H9 (cell line): Measurements from ENCODE around the gene KCTD16. TPM values are rescaled to one million over a fixed set of nuclear protein-coding genes. Genes with fewer than 3 reads are reported as not detected.

ENCODE experiments used
- DNase-seq: peaks from one replicate; pipeline ENCODE4 v3.0.0-alpha.2; 2017
- H2AFZ ChIP-seq: one replicate; pipeline ENCODE4 v1.6.1; 2013; ENCODE audit warnings: mild to moderate bottlenecking, low read length, control low read depth, moderate library complexity
- H2AK5ac ChIP-seq: 2 replicates; pipeline ENCODE4 v1.6.1; 2013; ENCODE audit warnings: low read length, control low read depth, mixed read lengths; ENCODE audit not compliant: insufficient read length
- H2BK120ac ChIP-seq: one replicate; pipeline ENCODE4 v1.6.1; 2013; ENCODE audit warnings: low read depth, mild to moderate bottlenecking, low read length, control low read depth, inconsistent platforms; ENCODE audit not compliant: poor library complexity, severe bottlenecking
- H2BK12ac ChIP-seq: 2 replicates; pipeline ENCODE4 v1.6.1; 2013; ENCODE audit warnings: low read length, control low read depth, mixed read lengths, low read depth; ENCODE audit not compliant: insufficient read length
- H2BK15ac ChIP-seq: 2 replicates; pipeline ENCODE4 v1.6.1; 2013; ENCODE audit warnings: low read depth, low read length, control low read depth
- H2BK20ac ChIP-seq: one replicate; pipeline ENCODE4 v1.6.1; 2013; ENCODE audit warnings: low read depth, mild to moderate bottlenecking, low read length, control low read depth, inconsistent platforms; ENCODE audit not compliant: poor library complexity, severe bottlenecking
- H2BK5ac ChIP-seq: 2 replicates; pipeline ENCODE4 v1.6.1; 2013; ENCODE audit warnings: low read length, control low read depth, mixed read lengths; ENCODE audit not compliant: insufficient read length
- H3K14ac ChIP-seq: 2 replicates; pipeline ENCODE4 v1.6.1; 2013; ENCODE audit warnings: low read length, control low read depth; ENCODE audit not compliant: insufficient read depth
- H3K18ac ChIP-seq: 2 replicates; pipeline ENCODE4 v1.6.1; 2013; ENCODE audit warnings: low read depth, mild to moderate bottlenecking, mixed read lengths, low read length, control low read depth; ENCODE audit not compliant: insufficient read length
- H3K23ac ChIP-seq: 2 replicates; pipeline ENCODE4 v1.6.1; 2013; ENCODE audit warnings: low read length, control low read depth, mixed read lengths, low read depth; ENCODE audit not compliant: insufficient read length
- H3K23me2 ChIP-seq: 2 replicates; pipeline ENCODE4 v1.6.1; 2013; ENCODE audit warnings: low read depth, mild to moderate bottlenecking, mixed read lengths, low read length, control low read depth; ENCODE audit not compliant: insufficient read length, poor library complexity, severe bottlenecking
- H3K27ac ChIP-seq: 2 replicates; pipeline ENCODE4 v1.5.1; 2013; ENCODE audit warnings: low read length, control low read depth, mixed read lengths, low read depth; ENCODE audit not compliant: insufficient read length
- H3K27me3 ChIP-seq: 2 replicates; pipeline ENCODE4 v1.6.1; 2013; ENCODE audit warnings: low read length, control low read depth, inconsistent platforms; ENCODE audit not compliant: insufficient read depth
- H3K4ac ChIP-seq: 2 replicates; pipeline ENCODE4 v1.6.1; 2013; ENCODE audit warnings: low read depth, mild to moderate bottlenecking, control low read depth, inconsistent platforms, low read length, moderate library complexity
- H3K4me1 ChIP-seq: 2 replicates; pipeline ENCODE4 v1.6.1; 2013; ENCODE audit warnings: low read length, control low read depth, inconsistent platforms; ENCODE audit not compliant: insufficient read depth
- H3K4me2 ChIP-seq: 2 replicates; pipeline ENCODE4 v1.6.1; 2013; ENCODE audit warnings: low read length, control low read depth, mixed read lengths; ENCODE audit not compliant: insufficient read length, insufficient read depth
- H3K56ac ChIP-seq: 2 replicates; pipeline ENCODE4 v1.6.1; 2013; ENCODE audit warnings: low read depth, mild to moderate bottlenecking, mixed read lengths, low read length, control low read depth; ENCODE audit not compliant: insufficient read length
- H3K79me1 ChIP-seq: 2 replicates; pipeline ENCODE4 v1.6.1; 2013; ENCODE audit warnings: low read depth, mild to moderate bottlenecking, moderate library complexity, low read length, control low read depth, inconsistent platforms; ENCODE audit not compliant: insufficient read depth, poor library complexity, severe bottlenecking
- H3K79me2 ChIP-seq: 2 replicates; pipeline ENCODE4 v1.6.1; 2013; ENCODE audit warnings: low read length, control low read depth, inconsistent platforms; ENCODE audit not compliant: insufficient read depth
- H3K9ac ChIP-seq: 2 replicates; pipeline ENCODE4 v1.6.1; 2013; ENCODE audit warnings: low read length, control low read depth, mixed read lengths; ENCODE audit not compliant: insufficient read length; ENCODE audit errors: extremely low read depth
- H3K9me3 ChIP-seq: one replicate; pipeline ENCODE4 v1.6.1; 2013; ENCODE audit warnings: low read depth, low read length, inconsistent platforms; ENCODE audit not compliant: control insufficient read depth
- H3T11ph ChIP-seq: one replicate; pipeline ENCODE4 v1.6.1; 2013; ENCODE audit warnings: mild to moderate bottlenecking, low read length, control low read depth, inconsistent platforms
- H4K20me1 ChIP-seq: one replicate; pipeline ENCODE4 v1.6.1; 2013; ENCODE audit not compliant: control insufficient read depth, insufficient read length, insufficient read depth
- H4K5ac ChIP-seq: 2 replicates; pipeline ENCODE4 v1.6.1; 2013; ENCODE audit warnings: low read depth, mild to moderate bottlenecking, mixed read lengths, low read length, control low read depth; ENCODE audit not compliant: insufficient read length
- H4K8ac ChIP-seq: replicated peaks from 2 replicates; pipeline ENCODE4 v1.6.1; 2013; ENCODE audit warnings: low read length, control low read depth, mixed read lengths, low read depth; ENCODE audit not compliant: insufficient read length
- H4K91ac ChIP-seq: 2 replicates; pipeline ENCODE4 v1.6.1; 2013; ENCODE audit warnings: low read depth, mild to moderate bottlenecking, moderate library complexity, mixed read lengths, low read length, control low read depth; ENCODE audit not compliant: insufficient read length
- H3K27ac Mint-ChIP-seq, 3 experiments: 2 replicates in 2 of 3; 3 replicates in 1 of 3; pipeline ENCODE4 v1.8.0; 2020 to 2021; ENCODE audit warnings: mixed read lengths in 3 of 3, mild to moderate bottlenecking in 1 of 3, moderate library complexity in 1 of 3
- H3K27me3 Mint-ChIP-seq: 2 replicates; pipeline ENCODE4 v1.8.0; 2021; ENCODE audit warnings: low read depth, mild to moderate bottlenecking, moderate library complexity, mixed read lengths
- H3K36me3 Mint-ChIP-seq, 3 experiments: 2 replicates in 2 of 3; 3 replicates in 1 of 3; pipeline ENCODE4 v1.8.0; 2020 to 2021; ENCODE audit warnings: low read depth in 3 of 3, mixed read lengths in 3 of 3; ENCODE audit not compliant: insufficient read depth in 1 of 3
- H3K4me1 Mint-ChIP-seq, 2 experiments: 2 replicates each; pipeline ENCODE4 v1.8.0; 2020; ENCODE audit warnings: mixed read lengths in 2 of 2
- H3K4me3 Mint-ChIP-seq, 2 experiments: 2 replicates in 1 of 2; 3 replicates in 1 of 2; pipeline ENCODE4 v1.8.0; 2020 to 2021; ENCODE audit warnings: mild to moderate bottlenecking in 2 of 2, mixed read lengths in 2 of 2, moderate library complexity in 1 of 2
- H3K9me3 Mint-ChIP-seq, 2 experiments: 2 replicates in 1 of 2; 3 replicates in 1 of 2; pipeline ENCODE4 v1.8.0; 2020; ENCODE audit warnings: mild to moderate bottlenecking in 2 of 2, mixed read lengths in 2 of 2, moderate library complexity in 1 of 2
- whole genome bisulfite sequencing: extraction: QIAGEN DNeasy Blood & Tissue Kit; methylation state at CpG from one replicate; pipeline ENCODE4 v1.1.7; 2013; ENCODE audit warnings: missing lambda C conversion rate, low lambda C conversion rate, mixed read lengths; ENCODE audit not compliant: insufficient read length; ENCODE audit errors: extremely low coverage; 5-methylcytosine and 5-hydroxymethylcytosine counted together
- total RNA-seq: library from RNA; stranded (reverse); gene quantifications from 2 replicates; pipeline ENCODE4 v1.2.1, GENCODE V29; 2021
- TF ChIP-seq, protein P1 (sequence below): fragments of 200-600 bp; sonication (generic); conservative IDR thresholded peaks from 3 replicates; pipeline ENCODE4 v1.8.0; 2021; ENCODE audit warnings: antibody characterized with exemption, mild to moderate bottlenecking

The KCTD16 gene
- total RNA-seq, 1 experiment from 2014 or later, result 0.09 TPM

DNA sequence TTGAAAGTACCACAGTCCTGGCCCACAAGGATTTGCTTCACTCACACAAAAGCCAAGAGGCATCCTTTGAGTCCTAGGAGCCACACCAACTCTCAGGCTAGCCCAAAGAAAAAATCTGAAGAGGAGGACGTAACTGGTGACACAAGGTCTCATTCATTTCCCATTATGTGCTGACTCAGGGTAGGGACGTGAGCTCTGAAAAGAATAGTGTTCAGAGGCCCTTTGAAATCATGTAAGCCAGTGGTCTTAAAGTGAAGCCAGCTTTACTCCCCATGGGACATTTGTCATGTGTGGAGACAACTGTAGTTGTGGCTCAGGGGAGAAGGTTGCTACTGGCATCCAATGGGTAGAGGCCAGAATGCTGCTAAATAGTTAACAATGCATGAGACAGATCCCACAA, 332.4 kb downstream of the KCTD16 start:
- H2AK5ac ChIP-seq, result no peak overlapping the region
- no peaks in the 10 kb centered on the region for H3K79me2 ChIP-seq
- Mint-ChIP-seq H3K4me3 (no peak overlapping the region), H3K27ac (no peak overlapping the region), H3K27me3 (peaks cover 28% of the 10 kb centered on the region), H3K36me3 (peaks cover 0 to 5% (median 3%) of the 10 kb centered on the region in 3 experiments; a peak in 5 of 7 replicates), H3K4me1 (peaks cover 25 to 40% of the 10 kb centered on the region in 2 experiments), H3K9me3 (peaks cover 9 to 11% of the 10 kb centered on the region in 2 experiments)
- H2AFZ ChIP-seq, result no peak overlapping the region
- no peak overlapping the region for H3K4ac ChIP-seq
- H3K23ac ChIP-seq, result no peak overlapping the region
- TF ChIP-seq, protein P1, sequence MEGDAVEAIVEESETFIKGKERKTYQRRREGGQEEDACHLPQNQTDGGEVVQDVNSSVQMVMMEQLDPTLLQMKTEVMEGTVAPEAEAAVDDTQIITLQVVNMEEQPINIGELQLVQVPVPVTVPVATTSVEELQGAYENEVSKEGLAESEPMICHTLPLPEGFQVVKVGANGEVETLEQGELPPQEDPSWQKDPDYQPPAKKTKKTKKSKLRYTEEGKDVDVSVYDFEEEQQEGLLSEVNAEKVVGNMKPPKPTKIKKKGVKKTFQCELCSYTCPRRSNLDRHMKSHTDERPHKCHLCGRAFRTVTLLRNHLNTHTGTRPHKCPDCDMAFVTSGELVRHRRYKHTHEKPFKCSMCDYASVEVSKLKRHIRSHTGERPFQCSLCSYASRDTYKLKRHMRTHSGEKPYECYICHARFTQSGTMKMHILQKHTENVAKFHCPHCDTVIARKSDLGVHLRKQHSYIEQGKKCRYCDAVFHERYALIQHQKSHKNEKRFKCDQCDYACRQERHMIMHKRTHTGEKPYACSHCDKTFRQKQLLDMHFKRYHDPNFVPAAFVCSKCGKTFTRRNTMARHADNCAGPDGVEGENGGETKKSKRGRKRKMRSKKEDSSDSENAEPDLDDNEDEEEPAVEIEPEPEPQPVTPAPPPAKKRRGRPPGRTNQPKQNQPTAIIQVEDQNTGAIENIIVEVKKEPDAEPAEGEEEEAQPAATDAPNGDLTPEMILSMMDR, result no peak
- no CpG with 5 or more reads among the region's 2 CpGs for WGBS
- no peak overlapping the region for H3K14ac ChIP-seq
- no peak overlapping the region for H3K27ac ChIP-seq
- H2BK120ac ChIP-seq, result no peak overlapping the region
- H2BK5ac ChIP-seq, result no peak overlapping the region
- no peak overlapping the region for H4K5ac ChIP-seq
- no peaks in the 10 kb centered on the region for H3K9me3 ChIP-seq
- H3K79me1 ChIP-seq, result no peaks in the 10 kb centered on the region
- no peak overlapping the region for H2BK15ac ChIP-seq
- no peak overlapping the region for H2BK20ac ChIP-seq
- H3K18ac ChIP-seq, result no peak overlapping the region
- H3K9ac ChIP-seq, result no peak overlapping the region
- H3T11ph ChIP-seq, result no peak overlapping the region
- no peak overlapping the region for H4K91ac ChIP-seq
- no peaks in the 10 kb centered on the region for H3K23me2 ChIP-seq
- H4K20me1 ChIP-seq, result no peaks in the 10 kb centered on the region
- H4K8ac ChIP-seq, result no peak overlapping the region
- no peak overlapping the region for H2BK12ac ChIP-seq
- H3K4me2 ChIP-seq, result no peak overlapping the region
- DNase-seq, result no peak
- no peaks in the 10 kb centered on the region; the same call in 1 of the 2 replicates for H3K27me3 ChIP-seq
- H3K4me1 ChIP-seq, result peaks cover 4% of the 10 kb centered on the region; the same call in 1 of the 2 replicates
- H3K56ac ChIP-seq, result no peak overlapping the region
